Coronary artery (tissue), 2 donors: ENCODE results near the gene CATSPERE.
A peak's percentile ranks its signal among the peaks of the same experiment; 100 is the strongest.

Experiments
- DNase-seq: peaks from one replicate; pipeline ENCODE4 v3.0.0-alpha.2; 2017; ENCODE audit warnings: low spot score
- H3K27ac ChIP-seq, 2 donors: fragments of 200-600 bp; sonication (generic); one replicate each; pipeline ENCODE4 v1.5.1; 2016 to 2019
- H3K4me3 ChIP-seq: fragments of 200-600 bp; sonication (generic); 2 replicates; pipeline ENCODE4 v1.5.1; 2016; ENCODE audit warnings: mild to moderate bottlenecking, moderate library complexity
- CTCF ChIP-seq: fragments of 200-600 bp; sonication (generic); IDR thresholded peaks from one replicate; pipeline ENCODE4 v1.5.1; 2019; ENCODE audit warnings: antibody characterized with exemption

The CATSPERE gene

GRCh38 chr1:244601336-244601735 is 140.3 kb downstream of the CATSPERE start:
- no peak for TF ChIP-seq CTCF
- H3K27ac ChIP-seq: no peak overlapping the region
- DNase-seq: no peak
- H3K4me3 ChIP-seq: no peak overlapping the region

GRCh38 chr1:244603498-244603897 is 142.4 kb downstream of the CATSPERE start:
- no peak for DNase-seq
- no peak overlapping the region for H3K27ac ChIP-seq
- peak; percentile 80 for TF ChIP-seq CTCF
- H3K4me3 ChIP-seq: no peak overlapping the region

GRCh38 chr1:244605835-244606370 is 144.8 kb downstream of the CATSPERE start:
- DNase-seq: no peak
- Histone ChIP-seq H3K27ac (no peak overlapping the region), H3K4me3 (no peak overlapping the region)
- TF ChIP-seq CTCF: no peak

- Histone ChIP-seq H3K27ac (no peak overlapping the region), H3K4me3 (no peak overlapping the region)
- no peak for TF ChIP-seq CTCF
- DNase-seq: no peak
Observed at GRCh38 chr1:244614113-244614836, 153.2 kb downstream of the CATSPERE start.

GRCh38 chr1:244614879-244615278 is 153.8 kb downstream of the CATSPERE start:
- H3K27ac ChIP-seq: no peak overlapping the region
- TF ChIP-seq CTCF: no peak
- no peak for DNase-seq

GRCh38 chr1:244615301-244615700 is 154.2 kb downstream of the CATSPERE start:
- Histone ChIP-seq H3K27ac (no peak overlapping the region), H3K4me3 (no peak overlapping the region)
- no peak for DNase-seq
- no peak for TF ChIP-seq CTCF

More at GRCh38 chr1:244614879-244615278, 153.8 kb downstream of the CATSPERE start:
- H3K4me3 ChIP-seq: no peak overlapping the region

- no peak for DNase-seq
- Histone ChIP-seq H3K4me3 (no peak overlapping the region), H3K27ac (no peak overlapping the region)
- no peak for TF ChIP-seq CTCF
Observed at GRCh38 chr1:244626709-244627108, 165.6 kb downstream of the CATSPERE start.
